H4 (cell line): ENCODE data around the gene UCN. TPM values are rescaled to one million over a fixed set of nuclear protein-coding genes. Genes with fewer than 3 reads are reported as not detected.
"Not testable (repeated sequence)": the region's sequence is repeated elsewhere in the genome, so short reads cannot be mapped to it uniquely, and the experiment has no call there.

Experiments used
- DNase-seq: peaks from one replicate; pipeline ENCODE4 v3.0.0-alpha.2; 2015; ENCODE audit warnings: low spot score
- total RNA-seq: library from RNA; depleted of rRNA; stranded (reverse); fragments of >200 nt; shearing (Covaris generic); gene quantifications from 2 replicates; pipeline ENCODE4 v1.2.3, GENCODE V29; 2014

Gene UCN
- total RNA-seq, 1 experiment from 2014 or later = not detected

DNA sequence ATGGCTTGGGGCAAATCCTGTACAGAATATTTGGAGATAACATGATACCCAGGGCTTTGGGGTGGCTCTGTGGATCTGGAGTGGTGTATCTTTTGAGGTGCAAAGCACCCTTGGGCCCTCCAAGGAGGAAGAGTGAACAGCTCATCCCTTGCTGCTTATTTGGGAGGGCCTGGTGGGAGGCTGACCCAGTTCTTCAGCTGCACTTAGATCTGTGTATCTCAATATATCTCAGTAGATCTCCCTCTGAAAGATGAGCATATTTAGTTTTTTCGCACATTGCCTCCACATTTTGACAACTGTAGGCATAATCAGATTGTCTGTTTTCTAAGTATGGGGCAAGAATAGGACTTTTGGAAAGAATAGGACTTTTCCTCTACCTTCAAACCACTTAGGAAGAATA lies 23.2 kb downstream of the UCN start:
- DNase-seq = no peak

DNA sequence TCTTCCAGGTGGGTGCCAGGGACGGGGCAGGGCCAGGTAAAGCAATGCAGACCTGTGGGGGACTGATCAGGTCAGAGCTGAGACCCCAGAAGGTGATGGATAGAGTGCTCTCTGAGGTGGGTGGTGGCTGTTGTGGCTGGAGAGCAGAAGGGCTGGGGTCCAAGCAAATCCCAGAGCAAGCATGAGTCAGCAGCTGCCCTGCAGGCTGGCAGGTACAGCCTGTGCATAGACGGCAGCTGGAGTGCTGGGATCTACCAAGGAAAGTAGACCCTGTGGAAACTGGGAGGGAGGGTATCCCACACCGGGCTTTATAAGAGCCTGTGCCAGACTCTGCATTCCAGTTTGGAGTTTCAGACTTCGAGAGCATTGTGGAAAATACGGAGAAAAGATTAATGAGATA lies 25.4 kb downstream of the UCN start:
- peak; percentile 31 for DNase-seq

DNA sequence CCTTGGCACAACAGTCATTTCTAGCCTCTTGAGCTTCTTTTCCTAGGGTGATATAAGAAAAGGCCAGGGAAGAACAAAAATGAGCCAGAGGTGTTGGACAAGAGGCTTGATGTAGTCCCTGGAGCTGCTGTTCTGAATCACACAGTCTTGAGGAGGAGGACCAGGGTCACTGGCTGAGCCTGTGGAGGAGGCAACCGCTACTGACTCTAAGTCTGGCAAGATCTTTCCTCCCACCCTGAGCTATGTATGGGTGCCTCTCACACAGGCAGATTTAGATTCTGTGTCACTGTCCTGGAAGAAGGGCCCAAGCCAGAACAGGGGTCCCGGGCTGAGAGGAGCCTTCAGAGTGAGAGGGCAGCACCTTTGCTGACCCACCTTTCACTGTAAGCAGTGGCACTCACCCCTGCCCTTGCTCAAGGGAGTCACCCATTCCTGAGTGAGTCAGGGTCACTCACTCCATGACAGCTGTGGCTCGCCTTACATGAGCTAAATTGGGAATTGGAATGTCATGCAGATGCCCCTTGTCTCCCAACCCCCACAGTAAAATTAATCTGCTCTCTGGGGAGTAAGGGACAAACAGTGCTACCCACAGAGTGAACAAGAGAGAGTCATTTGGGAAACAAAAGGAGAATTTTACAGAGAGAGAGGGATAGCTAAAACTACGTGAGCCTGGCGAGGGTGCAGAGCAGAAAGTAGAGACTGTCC lies 26.2 kb downstream of the UCN start, which contains the start of gene TRIM54:
Gene TRIM54 (plus strand): TSS at position 575 of the 705 bp plus-strand sequence. CDS start 303 bp downstream, outside the sequence.
- DNase-seq = no peak

GRCh38 chr2:27281442-27281841 lies 26.8 kb downstream of the UCN start:
- DNase-seq = no peak

DNA sequence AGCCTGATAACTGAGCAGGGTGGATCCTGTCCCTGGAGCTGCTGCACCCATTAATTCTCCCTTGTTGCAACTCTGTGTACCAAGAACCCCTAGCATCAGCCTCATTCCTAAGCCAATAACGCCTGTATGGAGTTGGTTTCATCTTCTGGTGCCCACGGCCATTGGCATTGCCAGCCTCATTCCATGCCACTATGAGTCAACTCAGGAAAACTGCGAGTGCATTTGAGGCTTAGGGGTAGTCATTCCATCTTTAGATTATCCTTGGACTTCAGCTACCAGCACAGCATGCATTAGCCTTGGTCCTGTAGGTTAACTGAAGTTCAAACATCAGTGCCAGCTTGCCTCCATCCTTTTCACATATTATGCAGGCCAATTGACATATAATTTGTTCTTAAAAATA lies 27.4 kb downstream of the UCN start:
- no peak for DNase-seq

- no peak for DNase-seq
Observed at GRCh38 chr2:27278010-27278409, 30.2 kb downstream of the UCN start.

- no peak for DNase-seq
Observed at GRCh38 chr2:27275211-27276150, 32.8 kb downstream of the UCN start, which contains the start of gene DNAJC5G. Gene DNAJC5G (plus strand): TSS chr2:27275433. CDS start chr2:27276729, 1,296 bp downstream.

- not testable (repeated sequence) for DNase-seq
Observed at GRCh38 chr2:27272537-27273522, 35.4 kb downstream of the UCN start.

DNA sequence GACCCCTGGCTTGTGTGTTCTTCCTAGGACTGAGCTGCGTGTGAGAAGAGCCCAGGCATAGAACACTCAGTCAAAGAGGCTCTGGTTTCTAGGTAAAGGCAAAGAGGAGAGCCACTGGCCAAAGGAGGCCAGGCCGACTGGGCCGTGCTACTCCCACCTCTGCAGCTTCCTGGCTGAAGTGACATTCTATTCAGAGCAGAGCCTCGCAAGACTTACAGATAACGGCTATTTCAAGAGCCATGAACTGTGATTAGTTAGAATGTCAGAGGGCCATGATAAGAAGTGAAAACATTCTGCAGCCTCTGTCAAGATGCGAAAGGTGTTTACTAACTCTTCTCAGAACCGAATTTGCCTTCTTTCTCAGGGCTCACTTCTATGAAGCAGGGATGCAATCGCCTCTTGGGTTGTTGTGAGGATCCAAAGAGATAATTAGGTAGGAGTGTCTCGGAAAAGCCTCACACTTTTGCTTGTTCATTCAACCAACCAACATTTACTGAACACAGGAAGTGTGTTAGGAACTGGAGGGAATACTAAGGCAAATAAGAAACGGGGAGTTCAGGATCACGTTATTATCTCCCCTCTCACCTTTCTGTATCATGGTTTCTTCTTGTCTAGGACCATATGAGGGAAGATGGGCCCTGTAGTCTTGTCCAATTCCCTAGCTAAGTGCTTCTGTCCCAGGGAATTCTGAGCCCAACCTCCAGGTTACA lies 36.5 kb downstream of the UCN start:
- no peak for DNase-seq

DNA sequence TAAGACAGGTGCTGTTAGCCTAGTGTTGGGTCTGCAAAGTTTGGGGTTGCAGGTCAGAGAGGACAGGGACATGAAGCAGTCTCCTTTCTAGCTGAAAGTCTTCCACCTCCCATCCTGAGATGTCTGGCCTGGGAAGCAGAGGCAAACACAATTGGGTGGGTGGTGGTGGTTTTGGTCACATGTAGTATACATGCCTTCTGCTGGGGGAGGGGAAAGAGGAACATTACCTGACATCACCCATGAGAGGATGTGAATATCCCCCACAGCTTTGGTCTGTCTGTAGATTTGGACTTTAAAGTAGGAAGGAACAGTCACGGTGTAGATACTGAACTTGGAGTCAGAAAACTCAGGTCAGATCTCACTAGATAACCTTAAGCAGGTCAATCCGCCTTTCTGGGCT lies 37.6 kb downstream of the UCN start:
- no peak for DNase-seq

GRCh38 chr2:27270131-27270530 lies 38.1 kb downstream of the UCN start:
- no peak for DNase-seq

DNA sequence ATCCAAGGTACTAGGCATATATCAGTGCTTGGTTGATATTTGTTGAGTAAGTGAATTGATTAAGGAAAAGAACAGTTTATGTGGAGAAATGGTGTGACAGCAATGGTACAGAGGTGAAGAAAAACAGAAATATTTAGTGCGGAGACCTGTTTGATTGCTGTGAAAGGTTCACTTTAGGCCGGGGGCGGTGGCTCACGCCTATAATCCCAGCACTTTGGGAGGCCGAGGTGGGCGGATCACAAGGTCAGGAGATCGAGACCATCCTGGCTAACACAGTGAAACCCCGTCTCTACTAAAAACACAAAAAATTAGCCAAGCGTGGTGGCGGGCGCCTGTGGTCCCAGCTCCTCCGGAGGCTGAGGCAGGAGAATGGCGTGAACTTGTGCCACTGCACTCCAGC lies 39.9 kb downstream of the UCN start:
- not testable (repeated sequence) for DNase-seq

- DNase-seq = no peak
Observed at GRCh38 chr2:27265536-27265870, 42.7 kb downstream of the UCN start.

DNA sequence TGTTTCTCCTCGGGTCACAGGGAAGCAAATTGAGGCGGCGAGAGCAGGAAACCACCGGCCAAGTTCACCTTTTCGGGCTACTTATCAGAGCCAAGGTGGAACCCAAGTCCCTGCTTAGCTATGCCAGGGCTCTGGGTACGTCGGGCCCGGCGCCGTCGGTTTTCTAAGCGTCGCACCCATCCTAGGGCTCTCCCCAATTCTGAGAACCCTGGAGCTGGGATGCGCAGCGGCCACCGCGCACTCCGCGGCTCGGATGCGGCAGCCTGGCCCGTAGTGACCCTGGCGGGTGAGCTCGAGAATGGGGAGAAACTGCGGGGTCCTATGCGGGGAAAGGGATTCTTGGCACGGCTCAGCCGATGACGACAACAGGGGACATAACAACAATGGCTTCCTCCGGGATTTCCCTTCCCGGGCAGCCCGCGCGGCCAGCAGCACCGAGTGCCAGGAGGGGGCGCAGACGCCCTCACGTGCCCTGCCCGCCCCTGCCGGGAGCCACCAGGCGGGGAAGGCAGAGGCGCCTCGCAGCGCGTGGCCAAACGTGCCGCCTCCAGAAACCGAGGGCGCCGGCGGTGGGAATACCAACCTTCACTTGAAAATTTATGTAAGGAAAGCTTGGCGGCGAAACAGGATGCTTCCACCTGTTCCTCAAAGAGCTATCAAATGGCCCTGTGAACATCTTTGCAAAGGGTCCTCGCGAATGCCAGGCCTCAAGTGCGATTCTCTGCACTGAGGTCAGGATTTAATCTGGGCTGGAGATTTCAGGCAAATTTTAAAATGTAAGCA lies 43.3 kb downstream of the UCN start:
- DNase-seq = peak; percentile 47

DNA sequence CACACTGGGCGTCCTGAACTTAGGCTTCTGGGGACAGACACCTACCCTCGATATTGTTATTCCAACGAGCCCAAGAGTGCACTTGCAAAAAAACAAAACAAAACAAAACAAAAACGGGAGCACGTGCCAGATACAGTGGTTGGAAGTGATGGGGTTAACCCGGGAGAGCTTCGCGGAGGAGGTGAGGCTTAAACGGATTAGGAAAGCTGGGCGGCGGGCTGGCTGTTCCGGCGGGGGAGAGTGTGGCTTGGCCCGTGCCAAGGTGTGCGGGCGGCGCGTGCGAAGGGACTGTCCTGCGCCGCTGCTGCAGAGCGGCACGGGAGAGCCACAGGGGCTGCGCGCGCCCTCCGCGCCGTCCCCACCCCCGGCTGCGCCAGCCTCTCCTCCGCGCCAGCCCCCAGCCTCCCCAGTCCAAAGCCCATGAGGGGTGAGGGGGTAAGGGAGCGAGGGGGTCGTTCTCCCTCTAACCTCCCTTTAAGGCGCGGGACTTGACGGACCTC lies 43.9 kb downstream of the UCN start:
- no peak for DNase-seq

- DNase-seq = no peak
Observed at GRCh38 chr2:27263287-27264252, 44.7 kb downstream of the UCN start.

DNA sequence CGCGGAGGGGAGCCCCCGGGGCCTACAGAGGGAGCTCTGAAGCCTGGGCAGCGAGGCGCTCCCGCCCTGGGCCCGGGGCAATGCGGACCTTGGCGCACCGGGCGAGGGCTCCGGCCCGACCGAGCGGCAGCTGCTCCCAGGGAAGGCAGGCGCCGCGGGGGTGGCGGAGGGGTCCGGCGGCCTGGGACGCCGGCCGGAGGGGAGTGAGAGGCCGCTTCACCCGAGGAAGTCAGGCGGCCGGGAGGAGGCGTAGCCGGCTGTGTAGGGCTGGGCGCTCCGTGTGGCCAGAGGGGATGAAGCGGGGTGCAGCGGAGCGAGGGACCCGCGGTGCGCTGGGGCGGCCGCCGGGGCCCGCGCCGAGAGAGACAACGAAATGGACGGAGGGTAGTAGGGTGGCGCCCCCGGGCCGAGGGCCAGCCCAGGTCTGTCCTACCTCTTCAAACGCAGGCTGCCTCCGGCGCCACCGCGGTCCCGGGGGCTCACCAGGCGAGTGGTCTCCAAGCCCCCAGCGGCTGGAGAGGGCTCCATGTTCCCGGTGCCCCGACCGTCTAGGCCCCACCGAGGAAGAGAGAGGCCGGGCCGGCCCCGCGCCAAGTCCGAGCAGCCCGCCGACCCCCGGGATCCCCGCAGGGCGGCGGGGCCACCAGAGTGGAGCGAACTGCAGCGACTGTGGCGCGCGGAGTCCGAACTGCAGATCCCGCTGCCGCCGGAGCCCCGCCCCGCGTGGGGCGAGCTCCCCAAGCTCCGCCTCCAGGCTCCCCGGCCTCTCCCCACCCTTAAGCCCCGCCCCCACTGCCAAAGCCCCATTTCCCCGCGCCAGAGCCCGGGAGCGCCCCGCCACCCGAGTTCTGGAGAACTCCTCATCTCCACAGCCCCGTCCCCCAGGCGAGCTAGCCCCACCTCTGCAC lies 45.6 kb downstream of the UCN start, which contains the start of gene SLC30A3:
Gene SLC30A3 (minus strand): TSS at position 669 of the 908 bp plus-strand sequence. CDS start 141 bp downstream, at position 528.
- DNase-seq = no peak

- no peak for DNase-seq
Observed at GRCh38 chr2:27261926-27262298, 46.3 kb downstream of the UCN start.
